22Rv1 (cell line): ENCODE results near the gene ETS1.

Experiments
- H3K27ac ChIP-seq: fragments of 450-650 bp; 2 replicates; pipeline ENCODE4 v1.5.1; 2017
- ZFX ChIP-seq: fragments of 450-650 bp; IDR thresholded peaks from 2 replicates; pipeline ENCODE4 v1.6.1; 2017; ENCODE audit warnings: antibody characterized with exemption, borderline replicate concordance
- TF ChIP-seq, protein P1 (sequence below): fragments of 450-650 bp; IDR thresholded peaks from 2 replicates; pipeline ENCODE4 v1.5.1; 2017; ENCODE audit warnings: mild to moderate bottlenecking

Gene ETS1

DNA sequence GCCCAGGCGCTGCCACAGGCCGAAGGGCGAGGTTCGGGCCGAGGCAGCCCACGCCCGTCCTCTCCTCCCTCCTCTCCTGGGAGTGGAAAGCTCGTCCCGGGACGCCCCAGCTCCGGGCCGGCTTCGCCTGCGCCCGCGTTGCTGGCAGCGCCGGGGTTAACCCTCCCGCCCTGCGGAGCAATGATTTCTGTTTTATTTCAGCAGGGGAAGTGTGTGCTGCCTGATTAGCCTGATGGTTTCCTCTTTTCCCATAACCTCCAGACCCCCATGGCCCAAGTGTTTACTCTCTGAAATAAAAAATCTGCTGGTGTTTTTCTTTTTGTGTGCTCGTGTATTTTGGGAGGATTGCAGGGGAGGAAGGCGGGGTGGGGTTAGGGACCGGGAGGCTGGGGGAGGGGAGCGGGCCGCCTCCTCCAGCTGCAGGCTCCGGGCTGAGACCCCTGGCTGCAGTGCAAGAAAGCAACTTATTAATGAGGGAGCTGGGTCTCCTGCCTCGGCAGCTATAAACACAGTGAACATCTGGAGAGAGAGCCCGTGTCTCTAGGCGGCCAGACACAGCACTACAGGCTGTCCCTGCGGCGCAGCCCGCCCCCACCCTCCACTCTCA, 38.6 kb downstream of the ETS1 start:
- TF ChIP-seq, protein P1, sequence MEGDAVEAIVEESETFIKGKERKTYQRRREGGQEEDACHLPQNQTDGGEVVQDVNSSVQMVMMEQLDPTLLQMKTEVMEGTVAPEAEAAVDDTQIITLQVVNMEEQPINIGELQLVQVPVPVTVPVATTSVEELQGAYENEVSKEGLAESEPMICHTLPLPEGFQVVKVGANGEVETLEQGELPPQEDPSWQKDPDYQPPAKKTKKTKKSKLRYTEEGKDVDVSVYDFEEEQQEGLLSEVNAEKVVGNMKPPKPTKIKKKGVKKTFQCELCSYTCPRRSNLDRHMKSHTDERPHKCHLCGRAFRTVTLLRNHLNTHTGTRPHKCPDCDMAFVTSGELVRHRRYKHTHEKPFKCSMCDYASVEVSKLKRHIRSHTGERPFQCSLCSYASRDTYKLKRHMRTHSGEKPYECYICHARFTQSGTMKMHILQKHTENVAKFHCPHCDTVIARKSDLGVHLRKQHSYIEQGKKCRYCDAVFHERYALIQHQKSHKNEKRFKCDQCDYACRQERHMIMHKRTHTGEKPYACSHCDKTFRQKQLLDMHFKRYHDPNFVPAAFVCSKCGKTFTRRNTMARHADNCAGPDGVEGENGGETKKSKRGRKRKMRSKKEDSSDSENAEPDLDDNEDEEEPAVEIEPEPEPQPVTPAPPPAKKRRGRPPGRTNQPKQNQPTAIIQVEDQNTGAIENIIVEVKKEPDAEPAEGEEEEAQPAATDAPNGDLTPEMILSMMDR = no peak
- no peak for TF ChIP-seq ZFX
- H3K27ac ChIP-seq = no peak overlapping the region

DNA sequence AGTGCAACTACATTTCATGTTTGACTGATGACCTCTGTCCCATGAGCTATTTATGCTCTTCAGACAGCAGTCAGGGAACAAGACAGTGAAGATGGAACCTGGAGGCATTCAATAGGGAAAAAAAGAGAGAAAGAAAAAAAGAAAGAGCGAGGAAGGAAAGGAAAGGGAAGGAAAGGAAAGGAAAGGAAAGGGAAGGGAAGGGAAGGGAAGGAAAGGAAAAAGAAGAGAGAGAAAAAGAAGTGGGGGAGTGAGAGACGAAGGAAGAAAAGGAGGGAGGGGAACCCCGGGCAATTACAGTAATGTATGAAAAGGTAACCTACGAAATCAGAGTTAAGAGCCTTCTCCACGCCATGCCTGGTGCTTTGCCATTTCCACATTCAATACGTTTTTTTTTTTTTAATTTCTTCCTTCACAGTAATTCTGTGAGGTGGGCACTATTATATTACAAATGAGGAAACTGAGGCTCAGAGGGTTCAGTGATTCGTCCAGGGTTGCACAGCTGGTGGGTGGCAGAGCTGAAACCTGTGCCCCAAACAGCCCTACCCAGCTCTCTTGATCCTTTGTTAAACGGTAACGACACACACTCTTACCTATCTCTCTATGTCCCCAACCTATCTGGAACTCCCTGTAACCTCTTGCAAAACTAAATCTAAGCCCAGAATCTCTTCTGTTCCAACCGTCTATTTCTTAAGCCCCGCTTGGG, 39.3 kb downstream of the ETS1 start:
- TF ChIP-seq, protein P1 = no peak
- TF ChIP-seq ZFX = no peak
- no peak overlapping the region for H3K27ac ChIP-seq

DNA sequence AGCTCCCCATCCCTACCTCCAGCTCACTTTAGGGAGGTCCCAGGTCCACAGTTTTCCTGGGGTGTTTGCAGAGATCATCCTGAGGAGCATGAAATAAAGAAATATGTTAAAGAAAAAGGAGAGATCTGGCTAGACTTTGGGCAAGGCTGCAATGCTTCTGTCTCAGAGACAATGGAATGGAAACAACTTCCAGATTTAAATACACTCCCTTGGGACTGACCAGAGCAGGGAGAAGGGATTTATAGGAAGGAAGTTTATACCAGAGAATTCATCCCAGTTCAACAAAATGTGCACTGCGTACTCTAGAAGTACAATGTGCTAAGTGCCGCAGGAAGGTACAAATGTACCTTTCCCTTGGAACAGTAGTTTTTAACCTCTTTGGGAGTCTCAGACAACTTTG, 40.4 kb downstream of the ETS1 start:
- TF ChIP-seq, protein P1 = no peak
- no peak for TF ChIP-seq ZFX
- no peak overlapping the region for H3K27ac ChIP-seq

DNA sequence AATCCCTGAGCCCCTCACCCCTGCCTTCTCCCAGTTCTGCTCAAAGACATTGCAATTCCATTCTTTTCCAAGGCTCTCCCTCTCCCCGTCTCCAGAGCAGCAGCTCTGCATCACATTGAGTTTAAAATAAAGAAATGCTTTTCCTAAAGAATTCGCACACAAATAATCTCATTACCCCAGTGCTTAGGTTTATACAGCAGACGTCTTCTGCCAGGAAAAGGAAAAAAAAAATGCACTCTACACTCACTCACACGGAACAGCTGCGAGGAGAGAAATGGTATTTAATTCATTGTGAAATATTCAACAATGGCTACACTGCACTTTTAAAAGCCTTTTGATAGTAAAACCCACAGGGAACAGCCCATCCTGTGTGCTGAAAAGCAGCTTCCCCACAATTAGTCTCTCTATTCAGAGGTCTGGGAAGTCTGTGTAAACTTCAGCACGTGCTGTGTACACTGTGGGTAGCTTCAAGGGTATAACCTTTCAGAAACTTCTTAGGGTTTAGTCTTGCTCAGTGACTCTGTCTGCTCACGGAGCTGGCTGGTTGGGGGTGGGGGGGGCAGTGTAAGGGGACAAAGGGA, 42.8 kb downstream of the ETS1 start:
- TF ChIP-seq, protein P1 = no peak
- TF ChIP-seq ZFX = no peak
- no peak overlapping the region for H3K27ac ChIP-seq

DNA sequence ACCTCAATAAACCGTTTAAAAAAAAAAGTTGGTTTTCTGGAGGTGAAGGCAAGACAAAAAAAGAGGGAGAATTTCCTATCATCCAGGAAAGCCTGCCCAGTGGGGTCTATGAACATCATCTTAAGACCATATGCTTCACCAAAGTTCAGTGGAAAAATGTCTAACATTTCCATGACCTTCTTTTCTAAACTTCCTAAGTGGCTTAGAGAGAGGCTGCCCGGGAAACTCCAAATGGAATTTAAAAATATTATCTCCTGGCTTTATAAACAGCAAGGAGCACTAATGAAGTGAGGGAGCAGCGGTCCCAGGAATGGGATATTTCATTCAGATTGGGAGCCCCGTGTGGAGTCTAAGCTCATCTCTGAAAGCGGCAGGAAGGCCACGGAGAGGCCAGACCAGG, 46.9 kb downstream of the ETS1 start:
- TF ChIP-seq ZFX = no peak
- TF ChIP-seq, protein P1 = no peak

DNA sequence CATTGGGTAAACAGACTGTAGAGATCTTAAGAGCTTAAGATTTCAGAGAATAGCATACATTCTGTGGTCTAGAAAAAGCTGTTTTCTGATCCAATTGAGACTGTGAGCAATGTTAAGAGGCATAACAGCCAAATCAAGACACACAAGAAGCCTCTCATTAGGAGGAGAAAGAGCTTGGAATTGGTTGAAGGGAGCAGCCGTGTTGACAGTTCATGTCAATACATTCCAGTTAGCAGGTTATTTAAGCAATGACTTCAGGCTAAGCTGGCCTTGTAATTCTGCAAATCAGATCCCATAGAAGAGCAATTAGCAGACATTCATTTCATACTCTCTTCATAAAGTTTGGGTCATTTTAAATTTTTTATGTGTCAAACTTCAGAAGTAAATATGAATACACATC, 50.9 kb downstream of the ETS1 start:
- TF ChIP-seq, protein P1 = no peak
- TF ChIP-seq ZFX = no peak
- no peak overlapping the region for H3K27ac ChIP-seq

More for the DNA sequence above, 46.9 kb downstream of the ETS1 start:
- no peak overlapping the region for H3K27ac ChIP-seq
